Omental fat pad (tissue), 4 donors: ENCODE data around the gene CRB3. TPM values are rescaled to one million over a fixed set of nuclear protein-coding genes. Genes with fewer than 3 reads are reported as not detected.
A peak's percentile ranks its signal among the peaks of the same experiment; 100 is the strongest.

Experiments
- ATAC-seq: fragments of 150-250 bp; one replicate; pipeline ENCODE4 v1.9.1; 2016; ENCODE audit warnings: mild to moderate bottlenecking, moderate library complexity; ENCODE audit not compliant: low FRiP score
- DNase-seq: peaks from one replicate; pipeline ENCODE4 v3.0.0-alpha.2; 2019; ENCODE audit warnings: low spot score
- small RNA-seq: library from RNA; depleted of rRNA; stranded (forward); fragments of <200 nt; gene quantifications from one replicate; pipeline ENCODE3, GENCODE V24; 2016
- total RNA-seq, 4 donors: library from RNA; depleted of rRNA; stranded (reverse); fragments of >200 nt; gene quantifications; one replicate each; pipeline ENCODE4 v1.1.0, GENCODE V29; 2016
- TF ChIP-seq, protein P1 (sequence below), 3 donors: fragments of 450-650 bp; IDR thresholded peaks; one replicate each; pipeline ENCODE4 v1.5.1; 2016 to 2017; ENCODE audit warnings: antibody characterized with exemption in 3 of 3, mild to moderate bottlenecking in 3 of 3, moderate library complexity in 2 of 3

Gene CRB3
- total RNA-seq, 4 donors from 2014 or later: 0.82 to 6.2 (median 1.1) TPM; not detected in 1

GRCh38 chr19:6516018-6516658 is 52.1 kb downstream of the CRB3 start:
- DNase-seq (peak; percentile 96), ATAC-seq (peak; percentile 91)
- TF ChIP-seq, protein P1, sequence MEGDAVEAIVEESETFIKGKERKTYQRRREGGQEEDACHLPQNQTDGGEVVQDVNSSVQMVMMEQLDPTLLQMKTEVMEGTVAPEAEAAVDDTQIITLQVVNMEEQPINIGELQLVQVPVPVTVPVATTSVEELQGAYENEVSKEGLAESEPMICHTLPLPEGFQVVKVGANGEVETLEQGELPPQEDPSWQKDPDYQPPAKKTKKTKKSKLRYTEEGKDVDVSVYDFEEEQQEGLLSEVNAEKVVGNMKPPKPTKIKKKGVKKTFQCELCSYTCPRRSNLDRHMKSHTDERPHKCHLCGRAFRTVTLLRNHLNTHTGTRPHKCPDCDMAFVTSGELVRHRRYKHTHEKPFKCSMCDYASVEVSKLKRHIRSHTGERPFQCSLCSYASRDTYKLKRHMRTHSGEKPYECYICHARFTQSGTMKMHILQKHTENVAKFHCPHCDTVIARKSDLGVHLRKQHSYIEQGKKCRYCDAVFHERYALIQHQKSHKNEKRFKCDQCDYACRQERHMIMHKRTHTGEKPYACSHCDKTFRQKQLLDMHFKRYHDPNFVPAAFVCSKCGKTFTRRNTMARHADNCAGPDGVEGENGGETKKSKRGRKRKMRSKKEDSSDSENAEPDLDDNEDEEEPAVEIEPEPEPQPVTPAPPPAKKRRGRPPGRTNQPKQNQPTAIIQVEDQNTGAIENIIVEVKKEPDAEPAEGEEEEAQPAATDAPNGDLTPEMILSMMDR (IDR thresholded peaks at IDR 0.05): no peak

Small RNAs within 50 kb of the gene (small RNA-seq; reads per million reads assigned to genes)
- gene AC010503.2: not detected

Other genes starting within 250 kb of the CRB3 start
- 10 to 100 TPM; 14.1 to 23.3 (median 18.1) TPM for gene MLLT1, start 184.3 kb upstream of the CRB3 start, total RNA-seq
- not detected for gene ACER1, start 130.7 kb upstream of the CRB3 start, total RNA-seq
- gene CLPP, start 102.7 kb upstream of the CRB3 start, total RNA-seq: 100 to 1,000 TPM in 1 of 4 donors, 10 to 100 TPM in 3; 58.4 to 119 (median 58.5) TPM
- 10 to 100 TPM; 39.3 to 49.2 (median 43.4) TPM for gene ALKBH7, start 91.5 kb upstream of the CRB3 start, total RNA-seq
- 1 to 10 TPM in 1 of 4 donors, under 1 TPM in 3; 0.47 to 1.0 (median 0.65) TPM for gene PSPN, start 88.3 kb upstream of the CRB3 start, total RNA-seq
- 10 to 100 TPM; 28.5 to 50.3 (median 38.6) TPM for gene GTF2F1, start 71.1 kb upstream of the CRB3 start, total RNA-seq
- 100 to 1,000 TPM in 1 of 4 donors, 10 to 100 TPM in 3; 67.4 to 125 (median 78.3) TPM for gene KHSRP, start 39.5 kb upstream of the CRB3 start, total RNA-seq
- not detected for gene SLC25A41, start 30.5 kb upstream of the CRB3 start, total RNA-seq
- 10 to 100 TPM; 24.6 to 28.7 (median 26.3) TPM for gene SLC25A23, start 4.5 kb upstream of the CRB3 start, total RNA-seq
- 1 to 10 TPM; 1.0 to 7.6 (median 4.6) TPM for gene DENND1C, start 17.5 kb downstream of the CRB3 start, total RNA-seq
- 1 to 10 TPM in 3 of 4 donors, not detected in 1; 2.2 to 2.8 (median 2.2) TPM for gene TUBB4A, start 38.0 kb downstream of the CRB3 start, total RNA-seq
- 1 to 10 TPM in 3 of 4 donors, under 1 TPM in 1; 0.94 to 4.2 (median 1.4) TPM for gene TNFSF9, start 66.8 kb downstream of the CRB3 start, total RNA-seq
- not detected for gene CD70, start 126.9 kb downstream of the CRB3 start, total RNA-seq
- 10 to 100 TPM in 2 of 4 donors, 1 to 10 TPM in 2; 3.6 to 66.5 (median 26.3) TPM for gene TNFSF14, start 205.9 kb downstream of the CRB3 start, total RNA-seq